Measurements from ENCODE around the gene USF2.

DNA sequence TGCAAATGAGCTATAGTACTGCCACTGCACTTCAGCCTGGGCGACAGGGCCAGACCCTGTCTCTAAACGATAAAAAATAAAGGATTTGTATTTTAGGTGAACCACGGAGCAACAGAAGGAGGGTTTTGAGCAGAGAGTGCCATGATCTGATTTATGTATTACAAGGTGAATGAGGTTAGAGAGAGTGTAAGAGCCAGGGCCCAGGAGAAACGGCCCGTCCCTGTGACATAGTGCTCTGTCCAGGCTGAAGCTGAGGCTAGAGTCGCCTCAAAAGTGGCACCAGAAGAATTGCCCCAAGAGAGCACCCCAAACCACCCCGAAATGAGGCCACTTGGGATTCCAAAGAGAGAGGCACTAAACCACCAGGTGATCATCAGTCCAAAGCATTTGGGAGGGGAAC, 40.1 kb downstream of the USF2 start:
- no peak for TF ChIP-seq POLR2A (IDR thresholded peaks at IDR 0.05)
- TF ChIP-seq, protein P1, sequence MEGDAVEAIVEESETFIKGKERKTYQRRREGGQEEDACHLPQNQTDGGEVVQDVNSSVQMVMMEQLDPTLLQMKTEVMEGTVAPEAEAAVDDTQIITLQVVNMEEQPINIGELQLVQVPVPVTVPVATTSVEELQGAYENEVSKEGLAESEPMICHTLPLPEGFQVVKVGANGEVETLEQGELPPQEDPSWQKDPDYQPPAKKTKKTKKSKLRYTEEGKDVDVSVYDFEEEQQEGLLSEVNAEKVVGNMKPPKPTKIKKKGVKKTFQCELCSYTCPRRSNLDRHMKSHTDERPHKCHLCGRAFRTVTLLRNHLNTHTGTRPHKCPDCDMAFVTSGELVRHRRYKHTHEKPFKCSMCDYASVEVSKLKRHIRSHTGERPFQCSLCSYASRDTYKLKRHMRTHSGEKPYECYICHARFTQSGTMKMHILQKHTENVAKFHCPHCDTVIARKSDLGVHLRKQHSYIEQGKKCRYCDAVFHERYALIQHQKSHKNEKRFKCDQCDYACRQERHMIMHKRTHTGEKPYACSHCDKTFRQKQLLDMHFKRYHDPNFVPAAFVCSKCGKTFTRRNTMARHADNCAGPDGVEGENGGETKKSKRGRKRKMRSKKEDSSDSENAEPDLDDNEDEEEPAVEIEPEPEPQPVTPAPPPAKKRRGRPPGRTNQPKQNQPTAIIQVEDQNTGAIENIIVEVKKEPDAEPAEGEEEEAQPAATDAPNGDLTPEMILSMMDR (IDR thresholded peaks at IDR 0.05) = no peak
- no peak for TF ChIP-seq POLR2AphosphoS5 (IDR thresholded peaks at IDR 0.05)

All from gastroesophageal sphincter (tissue), 3 donors.